ENCODE data around the gene TAF1D. TPM values are rescaled to one million over a fixed set of nuclear protein-coding genes. Genes with fewer than 3 reads are reported as not detected.

TAF1D gene
- total RNA-seq, 1 donor from 2014 or later = 316 TPM

GRCh38 chr11:93743291-93743690 lies 2.0 kb upstream of the TAF1D start:
- Histone ChIP-seq H4K20me1 (ENCODE audit: low read depth) (peaks cover 24% of the 10 kb centered on the region), H3K79me2 (ENCODE audit: low read depth) (peaks cover 74% of the 10 kb centered on the region), H3K9me3 (ENCODE audit: low read depth) (no peaks in the 10 kb centered on the region), H3F3A (ENCODE audit: low read depth) (peaks cover 14% of the 10 kb centered on the region), H3K36me3 (peaks cover 5% of the 10 kb centered on the region), H3K4me1 (peaks cover 28% of the 10 kb centered on the region), H3K9ac (no peak overlapping the region), H3K4me3 (no peak overlapping the region), H3K27ac (no peak overlapping the region), H3K4me2 (no peak overlapping the region), H2AFZ (replicated peaks) (no peak overlapping the region), H3K27me3 (no peaks in the 10 kb centered on the region)
- peak; percentile 17 for DNase-seq (ENCODE audit: low spot score)
- TF ChIP-seq EZH2phosphoT487 (IDR thresholded peaks at IDR 0.05) (no peak), CTCF (IDR thresholded peaks at IDR 0.05) (no peak), EZH2 (IDR thresholded peaks at IDR 0.05) (no peak)
- H3K4me1 Mint-ChIP-seq = peaks cover 37% of the 10 kb centered on the region
- no peak overlapping the region for H3K27ac Mint-ChIP-seq
- peaks cover 7% of the 10 kb centered on the region for H3K36me3 Mint-ChIP-seq
- no peaks in the 10 kb centered on the region for H3K9me3 Mint-ChIP-seq
- H3K4me3 Mint-ChIP-seq = peak overlapping the region; percentile 77
- H3K27me3 Mint-ChIP-seq (ENCODE audit: insufficient read depth, low read depth) = no peaks in the 10 kb centered on the region

DNA sequence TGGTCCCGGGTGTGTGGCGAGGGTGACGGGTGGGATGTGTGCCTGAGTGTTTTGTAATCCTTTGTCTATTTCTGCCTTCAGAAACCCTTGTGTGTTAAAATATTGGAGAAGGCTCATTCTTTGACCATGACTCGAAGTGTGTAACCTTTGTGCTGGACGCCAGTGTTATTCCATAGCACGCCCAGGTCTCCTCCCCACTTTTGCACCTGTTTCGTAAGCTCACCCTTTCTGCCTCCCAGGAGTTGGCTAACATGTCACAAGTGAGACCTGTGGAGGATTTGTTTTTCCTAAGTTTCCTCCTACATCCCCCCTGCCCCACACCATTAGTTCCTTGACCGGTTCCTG lies 559 bp upstream of the TAF1D start:
- Mint-ChIP-seq H3K27me3 (ENCODE audit: insufficient read depth, low read depth) (no peaks in the 10 kb centered on the region), H3K4me3 (peak overlapping the region; percentile 100), H3K9me3 (no peaks in the 10 kb centered on the region), H3K36me3 (peaks cover 7% of the 10 kb centered on the region), H3K27ac (peak overlapping the region; percentile 99), H3K4me1 (peaks cover 47% of the 10 kb centered on the region)
- Histone ChIP-seq H3K27me3 (no peaks in the 10 kb centered on the region), H3K9me3 (ENCODE audit: low read depth) (no peaks in the 10 kb centered on the region), H3K27ac (peak overlapping the region; percentile 23), H3K9ac (peak overlapping the region; percentile 80), H3K4me3 (peak overlapping the region; percentile 60), H3K36me3 (peaks cover 14% of the 10 kb centered on the region), H3F3A (ENCODE audit: low read depth) (peaks cover 27% of the 10 kb centered on the region), H4K20me1 (ENCODE audit: low read depth) (peaks cover 38% of the 10 kb centered on the region), H3K79me2 (ENCODE audit: low read depth) (peaks cover 85% of the 10 kb centered on the region), H3K4me1 (peaks cover 43% of the 10 kb centered on the region), H2AFZ (replicated peaks) (peak overlapping the region; percentile 81), H3K4me2 (peak overlapping the region; percentile 97)
- TF ChIP-seq CTCF (IDR thresholded peaks at IDR 0.05) = no peak
- no peak for TF ChIP-seq EZH2 (IDR thresholded peaks at IDR 0.05)
- TF ChIP-seq EZH2phosphoT487 (IDR thresholded peaks at IDR 0.05) = no peak
- peak; percentile 41 for DNase-seq (ENCODE audit: low spot score)

- peaks cover 47% of the 10 kb centered on the region for H3K4me1 Mint-ChIP-seq
- peak; percentile 72 for DNase-seq (ENCODE audit: low spot score)
Observed at GRCh38 chr11:93740730-93741093, 583 bp downstream of the TAF1D start.

More at GRCh38 chr11:93740730-93741093, 583 bp downstream of the TAF1D start:
- H3K4me3 Mint-ChIP-seq = peak overlapping the region; percentile 100
- peaks cover 50% of the 10 kb centered on the region for H4K20me1 ChIP-seq (ENCODE audit: low read depth)
- H3F3A ChIP-seq (ENCODE audit: low read depth) = peaks cover 38% of the 10 kb centered on the region
- no peaks in the 10 kb centered on the region for H3K9me3 ChIP-seq (ENCODE audit: low read depth)
- H3K79me2 ChIP-seq (ENCODE audit: low read depth) = peaks cover 85% of the 10 kb centered on the region
- H3K9ac ChIP-seq = peak overlapping the region; percentile 64
- H3K27me3 ChIP-seq = no peaks in the 10 kb centered on the region
- H3K27ac Mint-ChIP-seq = peak overlapping the region; percentile 99
- no peak overlapping the region for H2AFZ ChIP-seq (replicated peaks)
- no peaks in the 10 kb centered on the region for H3K27me3 Mint-ChIP-seq (ENCODE audit: insufficient read depth, low read depth)
- TF ChIP-seq EZH2phosphoT487 (IDR thresholded peaks at IDR 0.05) (no peak), CTCF (IDR thresholded peaks at IDR 0.05) (no peak), EZH2 (IDR thresholded peaks at IDR 0.05) (no peak)
- peak overlapping the region; percentile 97 for H3K4me2 ChIP-seq
- no peaks in the 10 kb centered on the region for H3K9me3 Mint-ChIP-seq
- H3K36me3 Mint-ChIP-seq = peaks cover 10% of the 10 kb centered on the region
- H3K4me1 ChIP-seq = peaks cover 42% of the 10 kb centered on the region
- peaks cover 26% of the 10 kb centered on the region for H3K36me3 ChIP-seq
- H3K27ac ChIP-seq = peak overlapping the region; percentile 88
- H3K4me3 ChIP-seq = peak overlapping the region; percentile 60
